K562 (cell line): Measurements from ENCODE around the gene CIAO2A. TPM values are rescaled to one million over a fixed set of nuclear protein-coding genes. Genes with fewer than 3 reads are reported as not detected.

Experiments
- ATAC-seq: fragments of 200-7000 bp; cut with Tn5 transposase; 3 replicates; pipeline ENCODE4 v1.9.1; 2020; ENCODE audit warnings: moderate library complexity
- BruUV-seq: library from RNA; stranded (reverse); fragments of 400-500 nt; replicated peaks from 2 replicates; lab custom pipeline; 2021; lab: Mats Ljungman, UMichigan
- CTCF ChIA-PET: fragments of 300-600 bp; formaldehyde crosslinking; extraction: SDS; loops from one replicate; lab custom pipeline; 2021; ENCODE audit warnings: low intra/inter-chr PET ratio; lab: Yijun Ruan, JAX
- POLR2A ChIA-PET: fragments of 300-600, 350-650 bp; sonication (Branson Sonifier 250); formaldehyde crosslinking; extraction: SDS; loops from one replicate; lab custom pipeline; 2021; ENCODE audit warnings: antibody characterized with exemption, inconsistent platforms; lab: Yijun Ruan, JAX
- DNase-seq, 4 experiments: peaks; one replicate each; pipeline versions ENCODE4 v3.0.0 to v3.0.0-alpha.2; 2011 to 2018; ENCODE audit warnings: low spot score in 3 of 4, mixed read lengths in 3 of 4; ENCODE audit errors: extremely low read depth in 1 of 4
- FAIRE-seq: peaks from 2 replicates; lab custom pipeline; 2011; peaks lifted over from hg19 to GRCh38; lab: Jason Lieb, UNC
- H2AFZ ChIP-seq: 2 replicates; pipeline ENCODE4 v1.6.0; 2011; ENCODE audit warnings: low read depth, low read length, control low read depth, inconsistent platforms
- H3K27ac ChIP-seq: fragments of 200-600 bp; 3 replicates; pipeline ENCODE4 v1.8.0; 2011; ENCODE audit warnings: low read depth, mild to moderate bottlenecking, control low read depth, inconsistent platforms, low read length, moderate library complexity, mixed read lengths; ENCODE audit errors: extremely low read depth
- H3K27me3 ChIP-seq, 2 experiments: fragments of 300-600 bp in 1 of 2; 2 replicates in 1 of 2; 3 replicates in 1 of 2; pipeline versions ENCODE4 v1.6.0 to v1.8.0; 2011; ENCODE audit warnings: inconsistent platforms in 2 of 2, low read length in 2 of 2, mild to moderate bottlenecking in 1 of 2, mixed read lengths in 1 of 2, moderate library complexity in 1 of 2; ENCODE audit not compliant: control insufficient read depth in 2 of 2, insufficient read depth in 2 of 2
- H3K36me3 ChIP-seq: fragments of 300-600 bp; 3 replicates; pipeline ENCODE4 v1.8.0; 2011; ENCODE audit warnings: mild to moderate bottlenecking, low read length, inconsistent platforms; ENCODE audit not compliant: control insufficient read depth, insufficient read depth
- H3K4me1 ChIP-seq, 2 experiments: fragments of 200-600 bp in 1 of 2; replicated peaks in 1 of 2; 2 replicates in 1 of 2; 3 replicates in 1 of 2; pipeline versions ENCODE4 v1.5.1 to v1.8.0; 2011; ENCODE audit warnings: inconsistent platforms in 2 of 2, low read length in 2 of 2, mild to moderate bottlenecking in 1 of 2, mixed read lengths in 1 of 2, moderate library complexity in 1 of 2; ENCODE audit not compliant: control insufficient read depth in 2 of 2, insufficient read depth in 2 of 2
- H3K4me2 ChIP-seq: 2 replicates; pipeline ENCODE4 v1.6.1; 2011; ENCODE audit warnings: low read length, control low read depth, inconsistent platforms, mixed read lengths; ENCODE audit not compliant: insufficient read depth
- H3K4me3 ChIP-seq: fragments of 200-600 bp; sonication (generic), shearing (Covaris generic); 2 replicates; pipeline ENCODE4 v1.5.1; 2016; ENCODE audit warnings: control low read depth, inconsistent platforms
- H3K79me2 ChIP-seq: fragments of 200-600 bp; 3 replicates; pipeline ENCODE4 v1.8.0; 2011; ENCODE audit warnings: low read length, inconsistent platforms; ENCODE audit not compliant: control insufficient read depth, insufficient read depth
- H3K9ac ChIP-seq, 2 experiments: 2 replicates each; pipeline versions ENCODE4 v1.6.0 to v1.6.1; 2011; ENCODE audit warnings: low read depth in 2 of 2, low read length in 2 of 2, control low read depth in 1 of 2, inconsistent platforms in 1 of 2, mild to moderate bottlenecking in 1 of 2, mixed read lengths in 1 of 2; ENCODE audit not compliant: insufficient read depth in 1 of 2
- H3K9me1 ChIP-seq: one replicate; pipeline ENCODE4 v1.6.0; 2011; ENCODE audit warnings: inconsistent platforms, mild to moderate bottlenecking, low read length, moderate library complexity; ENCODE audit not compliant: control insufficient read depth, insufficient read depth
- H3K9me3 ChIP-seq: replicated peaks from 2 replicates; pipeline ENCODE4 v1.5.1; 2011; ENCODE audit warnings: low read depth, low read length, inconsistent platforms; ENCODE audit not compliant: control insufficient read depth, insufficient read depth
- H4K20me1 ChIP-seq: replicated peaks from 2 replicates; pipeline ENCODE4 v1.6.1; 2011; ENCODE audit warnings: low read length, inconsistent platforms, mixed read lengths; ENCODE audit not compliant: control insufficient read depth, insufficient read depth
- CTCF ChIP-seq, 3 experiments: IDR thresholded peaks in 2 of 3; conservative IDR thresholded peaks in 1 of 3; 2 replicates each; pipeline ENCODE4 v1.5.1; 2011 to 2012; ENCODE audit warnings: low read length in 3 of 3, mild to moderate bottlenecking in 3 of 3, control low read depth in 2 of 3, improper control_type of control experiment in 1 of 3, inconsistent platforms in 1 of 3, low read depth in 1 of 3, mixed read lengths in 1 of 3, moderate library complexity in 1 of 3; ENCODE audit not compliant: insufficient read depth in 2 of 3
- NFIC ChIP-seq: fragments of 450-650 bp; IDR thresholded peaks from 2 replicates; pipeline ENCODE4 v1.6.1; 2017; ENCODE audit warnings: mild to moderate bottlenecking, inconsistent platforms
- RAD21 ChIP-seq, 2 experiments: fragments of 250-450 bp in 1 of 2; fragments of 450-650 bp in 1 of 2; sonication (Bioruptor Pico) in 1 of 2; formaldehyde crosslinking in 1 of 2; IDR thresholded peaks in 1 of 2; conservative IDR thresholded peaks in 1 of 2; 2 replicates each; pipeline versions ENCODE4 v1.4.0 to v1.8.0; 2020 to 2022; ENCODE audit warnings: mild to moderate bottlenecking in 2 of 2, moderate library complexity in 1 of 2
- SIRT6 ChIP-seq: IDR thresholded peaks from one replicate; pipeline ENCODE4 v1.6.1; 2012; ENCODE audit warnings: low read depth, mild to moderate bottlenecking, control low read depth, inconsistent platforms, low read length, moderate library complexity
- SOX6 ChIP-seq: fragments of 450-650 bp; IDR thresholded peaks from 2 replicates; pipeline ENCODE4 v1.6.1; 2014; ENCODE audit warnings: mild to moderate bottlenecking
- ZBTB49 ChIP-seq: sonication (generic); formaldehyde crosslinking; IDR thresholded peaks from 2 replicates; pipeline ENCODE4 v1.8.0; 2022; ENCODE audit warnings: missing genetic modification reagents, mild to moderate bottlenecking, borderline replicate concordance
- WGBS: fragments of 100-300 bp; shearing (Covaris generic); methylation state at CpG from one replicate; pipeline ENCODE4 v1.1.6; 2016; ENCODE audit warnings: low coverage, mixed read lengths; ENCODE audit not compliant: insufficient coverage; ENCODE audit errors: missing lambda C conversion rate; 5-methylcytosine and 5-hydroxymethylcytosine counted together
- in situ Hi-C: fragments of 300-500 bp; cut with MboI; formaldehyde crosslinking; loops from 4 replicates; pipeline ENCODE4 v1.15.0; 2018; ENCODE audit warnings: inconsistent platforms, mixed read lengths
- intact Hi-C: fragments of 100-400 bp; cut with micrococcal nuclease; formaldehyde crosslinking; loops from 2 replicates; pipeline ENCODE4 v1.14.2; 2022
- polyA plus RNA-seq, 8 experiments: library from polyadenylated mRNA; depleted of rRNA in 4 of 8; stranded (reverse) in 5 of 8; unstranded in 3 of 8; fragments of >200 nt; fragmentation: Nextera tagmentation in 2 of 8; fragmentation: Illumina TruSeq in 1 of 8; extraction: Ambion mirVana in 2 of 8; extraction: Trizol in 1 of 8; gene quantifications; 2 replicates each; pipeline versions ENCODE4 v1.2.1 to v1.2.3, GENCODE V29; 2011 to 2014; ENCODE audit warnings: inconsistent platforms in 1 of 8, missing spikeins in 1 of 8
- total RNA-seq, 7 experiments: library from RNA; depleted of rRNA in 6 of 7; stranded (reverse); fragments of >200 nt in 6 of 7; fragmentation: Illumina TruSeq in 2 of 7; extraction: Trizol in 2 of 7; gene quantifications; 2 replicates each; pipeline versions ENCODE4 v1.2.1 to v1.2.3, GENCODE V29; 2011 to 2021; ENCODE audit warnings: low replicate concordance in 1 of 7

CIAO2A gene
- total and polyA plus RNA-seq, 9 of the 15 experiments (the other 6 are each of a cell fraction or from before 2014, with no cell fraction given): 161 to 429 (median 313) TPM

DNA sequence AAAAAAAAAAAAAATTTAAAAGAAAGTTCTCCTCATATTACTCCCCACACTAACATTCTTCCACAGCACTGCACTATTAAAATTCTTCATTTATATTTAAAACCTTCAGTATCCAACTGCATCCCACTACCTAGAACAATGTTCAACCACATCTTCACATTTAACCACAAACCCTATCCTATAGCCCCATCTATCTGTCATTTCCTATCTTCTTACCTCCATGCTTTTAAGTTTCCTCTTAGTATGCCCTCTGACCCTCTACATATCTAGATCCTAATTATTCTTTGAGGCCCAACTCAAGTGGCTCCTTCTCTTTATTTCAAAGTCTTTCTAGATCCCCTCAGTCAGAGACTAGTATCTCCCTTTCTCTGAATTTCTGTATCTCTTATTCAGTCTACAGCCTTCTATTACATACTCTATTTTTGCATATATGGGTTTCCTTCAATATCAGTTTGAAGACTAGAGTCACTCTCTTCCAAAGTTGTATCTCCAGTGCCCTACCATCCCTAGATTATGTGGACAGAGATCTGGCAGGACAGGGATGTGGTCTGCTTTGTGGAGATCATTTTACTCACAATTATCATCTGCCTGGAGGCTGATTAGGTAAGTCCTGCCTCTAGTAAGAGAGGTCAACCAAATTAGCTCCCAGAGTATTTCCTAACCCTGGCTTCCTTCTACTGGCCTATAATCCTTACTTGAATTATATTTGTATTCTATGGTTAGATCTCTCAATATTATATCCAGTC is 1.4 kb downstream of the CIAO2A start (continued):
- peak; percentile 42 to 43; a peak in 3 of 4 replicates for TF ChIP-seq RAD21 (CRISPR knock-in tag; conservative IDR thresholded peaks at IDR 0.05 in 1 of 2, IDR thresholded peaks at IDR 0.05 in 1 of 2)
- TF ChIP-seq NFIC: no peak
- peak in 2 of 3 experiments; percentile 20 to 47; a peak in 2 of 6 replicates for TF ChIP-seq CTCF (IDR thresholded peaks at IDR 0.05 in 2 of 3, conservative IDR thresholded peaks at IDR 0.05 in 1 of 3; ENCODE audit: insufficient read depth in 2 of 3, low read depth in 1 of 3, low read length in 3 of 3)
- no peak for TF ChIP-seq SIRT6
- TF ChIP-seq, all 486 proteins: peak for 24

GRCh38 chr15:64090527-64090926 is 3.1 kb downstream of the CIAO2A start:
- ATAC-seq (no peak), FAIRE-seq (no peak), DNase-seq (no peak)
- Histone ChIP-seq H2AFZ (no peak overlapping the region), H3K27ac (peak overlapping the region; percentile 2; the same call in 2 of the 3 replicates), H4K20me1 (no peaks in the 10 kb centered on the region), H3K9me1 (no peaks in the 10 kb centered on the region), H3K79me2 (peaks cover 72% of the 10 kb centered on the region), H3K4me3 (no peak overlapping the region), H3K4me1 (peaks cover 5 to 22% of the 10 kb centered on the region in 2 experiments), H3K4me2 (no peak overlapping the region), H3K9ac (no peak overlapping the region), H3K27me3 (no peaks in the 10 kb centered on the region), H3K9me3 (0 out of 2 replicates have a peak, but pooled peaks cover 2% of the 10 kb centered on the region), H3K36me3 (peaks cover 42% of the 10 kb centered on the region; the same call in 2 of the 3 replicates)
- 93% methylated on average over 3 of the region's 3 CpGs for WGBS
- ChIA-PET POLR2A (interaction anchor here (0.5 to 1.2 kb wide), 2 partner anchors 16 to 658 kb away, joined by 3 to 4 read pairs; no protein-coding TSS in a partner anchor), CTCF (interaction anchor here (3.1 kb wide), 1 partner anchor 338 kb away, joined by 18 read pairs; no protein-coding TSS in a partner anchor)
- BruUV-seq: no TSS peak
- intact Hi-C loops: no loop called here
- in situ Hi-C loops: no loop called here
- peak; percentile 8; the same call in 1 of the 2 replicates for TF ChIP-seq SOX6
- TF ChIP-seq ZBTB49 (CRISPR knock-in tag): no peak
